ENCODE results near the gene MMP14. TPM values are rescaled to one million over a fixed set of nuclear protein-coding genes. Genes with fewer than 3 reads are reported as not detected.

The MMP14 gene
- total and polyA plus RNA-seq, 9 of the 15 experiments (the other 6 are each of a cell fraction or from before 2014, with no cell fraction given), result 0.36 to 5.8 (median 1.3) TPM; not detected in 2

- H3K4me2 ChIP-seq (ENCODE audit: insufficient read depth, low read length), result peak overlapping the region; percentile 20; the same call in 1 of the 2 replicates
- ATAC-seq (peak; percentile 64), DNase-seq (ENCODE audit: extremely low read depth in 1 of 4, low spot score in 3 of 4) (peak; percentile 77 to 88 (median 82)), FAIRE-seq (peak; percentile 77)
- H2AFZ ChIP-seq (ENCODE audit: low read depth, low read length), result 0 out of 2 replicates have a peak overlapping the region, but pooled peaks have one; percentile 46
- no peak overlapping the region for H3K27ac ChIP-seq (ENCODE audit: extremely low read depth, low read depth, low read length)
- H3K36me3 ChIP-seq (ENCODE audit: control insufficient read depth, insufficient read depth, low read length), result peaks cover 8% of the 10 kb centered on the region; the same call in 2 of the 3 replicates
- in situ Hi-C loops (cut with MboI) (no loop called here), intact Hi-C loops (cut with micrococcal nuclease) (no loop called here)
- no TSS peak for BruUV-seq (replicated peaks)
- H3K9me3 ChIP-seq (replicated peaks; ENCODE audit: control insufficient read depth, insufficient read depth, low read depth, low read length), result no peaks in the 10 kb centered on the region
- no peaks in the 10 kb centered on the region for H3K9me1 ChIP-seq (ENCODE audit: control insufficient read depth, insufficient read depth, low read length)
- no peaks in the 10 kb centered on the region for H3K27me3 ChIP-seq (ENCODE audit: control insufficient read depth in 2 of 2, insufficient read depth in 2 of 2, low read length in 2 of 2)
- 37% methylated on average over 5 of the region's 6 CpGs for WGBS (ENCODE audit: insufficient coverage, low coverage, missing lambda C conversion rate)
- CTCF ChIA-PET (ENCODE audit: low intra/inter-chr PET ratio), result interaction anchor here (1.0 kb wide), 1 partner anchor 9 kb away, joined by 3 read pairs; no protein-coding TSS in a partner anchor
- H4K20me1 ChIP-seq (replicated peaks; ENCODE audit: control insufficient read depth, insufficient read depth, low read length), result peaks cover 5% of the 10 kb centered on the region; the same call in 1 of the 2 replicates
- no peak overlapping the region for H3K4me3 ChIP-seq
- POLR2A ChIA-PET, result interaction anchor here (0.5 to 3.8 kb wide), 10 partner anchors 10 to 1610 kb away, joined by 3 to 60 read pairs (median 3); partner anchors contain the start of gene LRP10
- H3K79me2 ChIP-seq (ENCODE audit: control insufficient read depth, insufficient read depth, low read length), result peaks cover 7% of the 10 kb centered on the region
- peaks cover 20 to 31% of the 10 kb centered on the region in 2 experiments for H3K4me1 ChIP-seq (replicated peaks in 1 of 2; ENCODE audit: control insufficient read depth in 2 of 2, insufficient read depth in 2 of 2, low read length in 2 of 2)
- H3K9ac ChIP-seq (ENCODE audit: insufficient read depth in 1 of 2, low read depth in 2 of 2, low read length in 2 of 2), result peak overlapping the region in 1 of 2 experiments; percentile 76; a peak in 2 of 4 replicates
- TF ChIP-seq ZNF639 (CRISPR knock-in tag; conservative IDR thresholded peaks at IDR 0.05 in 1 of 2, IDR thresholded peaks at IDR 0.05 in 1 of 2) (no peak), PKNOX1 (IDR thresholded peaks at IDR 0.05) (peak; percentile 27; the same call in 1 of the 2 replicates), ZNF655 (CRISPR knock-in tag; IDR thresholded peaks at IDR 0.05) (no peak), GATAD2B (IDR thresholded peaks at IDR 0.05; ENCODE audit: borderline replicate concordance) (no peak), FOXK2 (conservative IDR thresholded peaks at IDR 0.05 in 1 of 2, IDR thresholded peaks at IDR 0.05 in 1 of 2; ENCODE audit: low read depth in 2 of 2) (no peak), CEBPB (tag; IDR thresholded peaks at IDR 0.05) (no peak), ATF3 (IDR thresholded peaks at IDR 0.05) (peak; percentile 74), ATF3 (CRISPR knock-in tag; conservative IDR thresholded peaks at IDR 0.05) (no peak), ATF1 (CRISPR knock-in tag; IDR thresholded peaks at IDR 0.05) (no peak), ATF1 (tag; IDR thresholded peaks at IDR 0.05) (peak; percentile 33; the same call in 1 of the 2 replicates), HSF4 (CRISPR knock-in tag; IDR thresholded peaks at IDR 0.05; ENCODE audit: borderline replicate concordance) (no peak), NRF1 (conservative IDR thresholded peaks at IDR 0.05 in 1 of 2, IDR thresholded peaks at IDR 0.05 in 1 of 2) (peak; percentile 41 to 44; a peak in 2 of 4 replicates), TAF7 (tag; IDR thresholded peaks at IDR 0.05) (no peak), ZNF76 (CRISPR knock-in tag; IDR thresholded peaks at IDR 0.05; ENCODE audit: borderline replicate concordance) (no peak), ZNF347 (CRISPR knock-in tag; IDR thresholded peaks at IDR 0.05; ENCODE audit: low read depth) (no peak), MAZ (CRISPR knock-in tag; conservative IDR thresholded peaks at IDR 0.05 in 1 of 2, IDR thresholded peaks at IDR 0.05 in 1 of 2) (peak in 1 of 2 experiments; percentile 59; a peak in 2 of 4 replicates), XRCC4 (IDR thresholded peaks at IDR 0.05; ENCODE audit: extremely low read depth, insufficient read depth, insufficient read length) (no peak)
Observed at GRCh38 chr14:22882529-22883172, 46.3 kb downstream of the MMP14 start.

All from K562 (cell line).